Measurements from ENCODE around the gene C15orf39.

- TF ChIP-seq CTCF (IDR thresholded peaks at IDR 0.05) (no peak), ZFX (IDR thresholded peaks at IDR 0.05; ENCODE audit: borderline replicate concordance) (no peak)
Observed at GRCh38 chr15:75195122-75195765, 6.4 kb upstream of the C15orf39 start.
